GM23338 (cell line): ENCODE data around the gene ASB8. TPM values are rescaled to one million over a fixed set of nuclear protein-coding genes. Genes with fewer than 3 reads are reported as not detected.

Experiments
- ATAC-seq: fragments of 200-7000 bp; cut with Tn5 transposase; 3 replicates; pipeline ENCODE4 v1.9.1; 2020
- DNase-seq: peaks from one replicate; pipeline ENCODE4 v3.0.0-alpha.2; 2015; ENCODE audit warnings: low spot score
- H2AFZ ChIP-seq: fragments of 200-600 bp; sonication (generic); 2 replicates; pipeline ENCODE4 v1.8.0; 2016; ENCODE audit warnings: antibody characterized with exemption, mild to moderate bottlenecking, moderate library complexity
- H3F3A ChIP-seq: fragments of 200-600 bp; sonication (generic); replicated peaks from 2 replicates; pipeline ENCODE4 v1.8.0; 2017; ENCODE audit warnings: antibody characterized with exemption, mixed run types, low read depth
- H3K27ac ChIP-seq: fragments of 200-600 bp; sonication (generic); 2 replicates; pipeline ENCODE4 v1.6.1; 2016; ENCODE audit warnings: low read depth
- H3K27me3 ChIP-seq: fragments of 200-600 bp; sonication (generic); 2 replicates; pipeline ENCODE4 v1.8.0; 2016; ENCODE audit warnings: mild to moderate bottlenecking, mixed run types, moderate library complexity; ENCODE audit not compliant: insufficient read depth
- H3K36me3 ChIP-seq: fragments of 200-600 bp; sonication (generic); 2 replicates; pipeline ENCODE4 v1.8.0; 2016; ENCODE audit warnings: mild to moderate bottlenecking; ENCODE audit not compliant: insufficient read depth
- H3K4me1 ChIP-seq: fragments of 200-600 bp; sonication (generic); 2 replicates; pipeline ENCODE4 v1.8.0; 2016; ENCODE audit warnings: mild to moderate bottlenecking, moderate library complexity; ENCODE audit not compliant: insufficient read depth
- H3K4me2 ChIP-seq: fragments of 200-600 bp; sonication (generic); 2 replicates; pipeline ENCODE4 v1.7.1; 2017; ENCODE audit warnings: mixed run types
- H3K4me3 ChIP-seq: fragments of 200-600 bp; sonication (generic); 2 replicates; pipeline ENCODE4 v1.6.1; 2016; ENCODE audit warnings: mixed run types
- H3K79me2 ChIP-seq: fragments of 200-600 bp; sonication (generic); replicated peaks from 2 replicates; pipeline ENCODE4 v1.8.0; 2017; ENCODE audit warnings: mild to moderate bottlenecking; ENCODE audit not compliant: insufficient read depth
- H3K9me2 ChIP-seq: fragments of 200-600 bp; sonication (generic); 2 replicates; pipeline ENCODE4 v1.8.0; 2017; ENCODE audit not compliant: insufficient read depth
- H4K20me1 ChIP-seq: fragments of 200-600 bp; sonication (generic); replicated peaks from 2 replicates; pipeline ENCODE4 v1.8.0; 2017; ENCODE audit warnings: mild to moderate bottlenecking; ENCODE audit not compliant: insufficient read depth
- H3K27ac Mint-ChIP-seq: 2 replicates; pipeline ENCODE4 v1.8.0; 2020; ENCODE audit warnings: inconsistent platforms, mild to moderate bottlenecking, moderate library complexity, mixed read lengths
- H3K27me3 Mint-ChIP-seq: 3 replicates; pipeline ENCODE4 v1.8.0; 2022; ENCODE audit warnings: low read depth, mild to moderate bottlenecking, moderate library complexity, mixed read lengths, inconsistent platforms; ENCODE audit not compliant: insufficient read depth, poor library complexity
- H3K36me3 Mint-ChIP-seq: 3 replicates; pipeline ENCODE4 v1.8.0; 2021; ENCODE audit warnings: low read depth, mild to moderate bottlenecking, inconsistent platforms, moderate library complexity, mixed read lengths
- H3K4me1 Mint-ChIP-seq: 3 replicates; pipeline ENCODE4 v1.8.0; 2020; ENCODE audit warnings: mild to moderate bottlenecking, inconsistent platforms, mixed read lengths
- H3K4me3 Mint-ChIP-seq: 3 replicates; pipeline ENCODE4 v1.8.0; 2021; ENCODE audit warnings: moderate library complexity, mild to moderate bottlenecking, inconsistent platforms, mixed read lengths
- H3K9me3 Mint-ChIP-seq: 3 replicates; pipeline ENCODE4 v1.8.0; 2020; ENCODE audit warnings: moderate library complexity, mild to moderate bottlenecking, inconsistent platforms, mixed read lengths
- CREB1 ChIP-seq: fragments of 250-450 bp; sonication (Bioruptor Pico); IDR thresholded peaks from 2 replicates; pipeline ENCODE4 v1.5.0; 2020; ENCODE audit warnings: low read depth, mild to moderate bottlenecking, moderate library complexity
- EZH2 ChIP-seq: fragments of 200-600 bp; sonication (generic); IDR thresholded peaks from one replicate; pipeline ENCODE4 v1.8.0; 2017; ENCODE audit warnings: antibody characterized with exemption, mild to moderate bottlenecking, low read depth; ENCODE audit not compliant: unreplicated experiment
- NANOG ChIP-seq: IDR thresholded peaks from 2 replicates; pipeline ENCODE4 v1.6.1; 2016; ENCODE audit warnings: antibody characterized with exemption, borderline replicate concordance
- ZNF114 ChIP-seq: fragments of 250-450 bp; sonication (Bioruptor Pico); IDR thresholded peaks from 2 replicates; pipeline ENCODE4 v1.5.0; 2020; ENCODE audit warnings: mild to moderate bottlenecking, moderate library complexity
- ZNF331 ChIP-seq: fragments of 250-450 bp; sonication (Bioruptor Pico); IDR thresholded peaks from 2 replicates; pipeline ENCODE4 v1.5.0; 2020; ENCODE audit warnings: low read depth, mild to moderate bottlenecking, moderate library complexity
- ZNF462 ChIP-seq: fragments of 250-450 bp; sonication (Bioruptor Pico); IDR thresholded peaks from 2 replicates; pipeline ENCODE4 v1.5.0; 2020; ENCODE audit warnings: mild to moderate bottlenecking, moderate library complexity
- polyA plus RNA-seq: library from polyadenylated mRNA; unstranded; fragments of >200 nt; fragmentation: Nextera tagmentation; extraction: Ambion mirVana; gene quantifications from 2 replicates; pipeline ENCODE4 v1.2.1, GENCODE V29; 2016
- total RNA-seq: library from RNA; depleted of rRNA; stranded (reverse); fragments of >200 nt; shearing (Covaris generic); gene quantifications from 2 replicates; pipeline ENCODE4 v1.2.3, GENCODE V29; 2014
- TF ChIP-seq, protein P1 (sequence below): IDR thresholded peaks from 2 replicates; pipeline ENCODE4 v1.6.1; 2016; ENCODE audit warnings: antibody characterized with exemption

ASB8 gene
- total and polyA plus RNA-seq, 2 experiments from 2014 or later, result 5.4 to 8.4 TPM

DNA sequence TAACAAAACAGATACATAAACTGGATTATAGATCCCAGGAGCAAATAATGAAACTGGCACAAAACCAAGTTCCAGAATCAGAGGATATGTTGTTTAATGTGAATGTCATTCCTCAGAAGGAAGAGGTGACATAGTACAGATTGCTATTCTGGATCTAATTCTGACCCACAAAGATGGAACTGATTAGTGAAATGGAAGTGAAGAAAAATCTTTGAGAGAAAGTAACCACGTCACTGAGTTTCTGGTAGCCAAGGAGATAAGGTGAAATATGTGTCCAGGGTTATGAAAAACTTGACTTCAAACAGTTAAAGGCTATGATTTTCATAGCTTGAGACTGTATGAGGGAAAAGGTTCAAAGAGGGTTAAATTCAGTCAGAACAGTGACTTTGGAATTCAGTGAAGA lies 37.5 kb upstream of the ASB8 start (continued):
- TF ChIP-seq, protein P1, sequence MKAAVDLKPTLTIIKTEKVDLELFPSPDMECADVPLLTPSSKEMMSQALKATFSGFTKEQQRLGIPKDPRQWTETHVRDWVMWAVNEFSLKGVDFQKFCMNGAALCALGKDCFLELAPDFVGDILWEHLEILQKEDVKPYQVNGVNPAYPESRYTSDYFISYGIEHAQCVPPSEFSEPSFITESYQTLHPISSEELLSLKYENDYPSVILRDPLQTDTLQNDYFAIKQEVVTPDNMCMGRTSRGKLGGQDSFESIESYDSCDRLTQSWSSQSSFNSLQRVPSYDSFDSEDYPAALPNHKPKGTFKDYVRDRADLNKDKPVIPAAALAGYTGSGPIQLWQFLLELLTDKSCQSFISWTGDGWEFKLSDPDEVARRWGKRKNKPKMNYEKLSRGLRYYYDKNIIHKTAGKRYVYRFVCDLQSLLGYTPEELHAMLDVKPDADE, result no peak
- TF ChIP-seq ZNF114 (CRISPR knock-in tag) (no peak), CREB1 (no peak), ZNF462 (CRISPR knock-in tag) (no peak)

GRCh38 chr12:48193623-48194022 lies 36.3 kb upstream of the ASB8 start:
- Mint-ChIP-seq H3K36me3 (no peaks in the 10 kb centered on the region), H3K27ac (no peak overlapping the region), H3K27me3 (peaks cover 12% of the 10 kb centered on the region), H3K4me1 (peaks cover 12% of the 10 kb centered on the region; the same call in 2 of the 3 replicates), H3K4me3 (no peak overlapping the region), H3K9me3 (no peaks in the 10 kb centered on the region)
- no peak for ATAC-seq
- Histone ChIP-seq H3K27ac (no peak overlapping the region), H4K20me1 (no peaks in the 10 kb centered on the region), H3K4me1 (peaks cover 8% of the 10 kb centered on the region), H3F3A (no peaks in the 10 kb centered on the region), H3K36me3 (no peaks in the 10 kb centered on the region), H3K4me3 (no peak overlapping the region), H2AFZ (no peak overlapping the region), H3K27me3 (peaks cover 26% of the 10 kb centered on the region), H3K9me2 (no peaks in the 10 kb centered on the region), H3K4me2 (no peak overlapping the region), H3K79me2 (no peaks in the 10 kb centered on the region)
- no peak for DNase-seq
- TF ChIP-seq ZNF462 (CRISPR knock-in tag) (no peak), CREB1 (no peak), NANOG (no peak), ZNF331 (CRISPR knock-in tag) (no peak), EZH2 (no peak)
